Left hindlimb (tissue), 1 donor: ENCODE measurements around the gene CBX2.

Experiments used
- DNase-seq: peaks from one replicate; pipeline ENCODE4 v3.0.0-alpha.2; 2018

CBX2 gene

DNA sequence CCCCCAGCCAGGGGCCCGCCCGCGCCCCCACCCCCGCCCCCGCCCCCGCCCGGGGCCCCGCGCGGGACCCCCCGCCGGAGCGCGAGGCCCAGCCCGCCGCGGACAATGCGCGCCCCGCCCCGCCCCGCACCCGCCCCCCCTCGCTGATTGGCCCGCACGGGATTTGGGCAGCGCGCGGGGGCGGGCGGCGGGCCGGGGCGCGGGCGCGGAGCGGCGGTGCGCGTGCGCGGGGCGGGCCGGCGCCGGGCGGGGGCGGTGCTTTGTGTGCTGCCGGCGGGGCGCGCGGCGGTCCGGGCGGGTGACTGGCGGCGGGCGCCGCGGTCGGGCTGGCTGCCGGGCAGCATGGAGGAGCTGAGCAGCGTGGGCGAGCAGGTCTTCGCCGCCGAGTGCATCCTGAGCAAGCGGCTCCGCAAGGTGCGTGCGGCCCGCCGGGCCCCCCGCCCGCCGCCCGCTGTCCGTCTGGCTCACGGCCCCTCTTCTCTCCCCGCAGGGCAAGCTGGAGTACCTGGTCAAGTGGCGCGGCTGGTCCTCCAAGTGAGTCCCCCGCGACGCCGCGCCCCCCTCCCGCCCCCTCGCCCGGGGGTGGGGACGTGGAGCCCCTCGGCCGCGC, at the start of gene CBX2:
CBX2 (plus strand) TSS at position 255 of the 610 bp plus-strand sequence; CDS start at position 343, 88 bp downstream.
- DNase-seq = peak; percentile 88

GRCh38 chr17:79728169-79728907, 49.6 kb upstream of the CBX2 start:
- peak; percentile 89 for DNase-seq

- DNase-seq = no peak
Observed at GRCh38 chr17:79728908-79729471, 49.0 kb upstream of the CBX2 start.

DNA sequence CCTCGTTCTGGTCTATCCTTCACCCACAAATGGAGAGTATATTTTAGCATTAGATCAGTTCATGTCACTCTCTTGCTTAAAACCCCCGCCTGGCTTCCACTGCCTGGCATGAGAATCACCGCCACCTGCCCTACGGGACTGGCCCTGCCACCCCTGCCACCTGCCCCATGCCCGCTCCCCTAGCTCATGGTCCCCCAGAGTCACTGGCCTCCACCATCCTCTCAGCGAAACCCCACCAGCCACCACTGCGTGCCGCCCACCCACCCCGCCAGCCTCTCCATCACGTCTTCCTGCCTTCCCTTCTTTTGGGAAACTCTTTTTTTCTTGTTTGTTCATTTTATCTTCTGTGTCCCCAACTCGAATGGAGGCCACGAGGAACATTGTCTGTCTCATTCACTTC, 48.2 kb upstream of the CBX2 start:
- DNase-seq = no peak

- DNase-seq = no peak
Observed at GRCh38 chr17:79730437-79730768, 47.5 kb upstream of the CBX2 start.

DNA sequence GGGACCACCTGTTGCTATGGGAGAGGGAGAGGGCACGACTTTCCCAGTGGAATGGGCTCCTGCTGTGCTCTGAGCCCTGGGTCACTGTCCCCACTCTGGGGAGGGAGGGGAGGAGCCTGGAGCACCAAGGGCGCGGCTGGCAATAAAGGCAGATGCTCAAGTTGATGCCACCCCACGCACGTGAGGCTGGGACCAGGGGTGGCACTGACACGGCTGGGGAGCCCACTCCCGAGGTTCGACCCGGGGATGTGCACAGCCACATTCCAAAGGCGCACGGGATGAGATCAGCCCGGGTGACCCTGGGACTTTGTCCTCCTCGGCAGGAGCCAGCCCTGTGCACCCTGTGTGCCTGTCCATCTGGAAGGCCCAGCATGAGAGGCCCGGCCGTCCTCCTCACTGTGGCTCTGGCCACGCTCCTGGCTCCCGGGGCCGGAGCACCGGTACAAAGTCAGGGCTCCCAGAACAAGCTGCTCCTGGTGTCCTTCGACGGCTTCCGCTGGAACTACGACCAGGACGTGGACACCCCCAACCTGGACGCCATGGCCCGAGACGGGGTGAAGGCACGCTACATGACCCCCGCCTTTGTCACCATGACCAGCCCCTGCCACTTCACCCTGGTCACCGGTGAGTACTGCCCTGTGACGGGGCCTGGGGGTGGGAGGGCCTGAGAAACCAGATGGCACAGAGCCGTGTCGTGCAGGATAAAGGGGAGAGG, 47.0 kb upstream of the CBX2 start, which contains the start of gene ENPP7:
ENPP7 (plus strand) TSS at position 175 of the 715 bp plus-strand sequence; CDS start at position 372, 197 bp downstream.
- DNase-seq = no peak

DNA sequence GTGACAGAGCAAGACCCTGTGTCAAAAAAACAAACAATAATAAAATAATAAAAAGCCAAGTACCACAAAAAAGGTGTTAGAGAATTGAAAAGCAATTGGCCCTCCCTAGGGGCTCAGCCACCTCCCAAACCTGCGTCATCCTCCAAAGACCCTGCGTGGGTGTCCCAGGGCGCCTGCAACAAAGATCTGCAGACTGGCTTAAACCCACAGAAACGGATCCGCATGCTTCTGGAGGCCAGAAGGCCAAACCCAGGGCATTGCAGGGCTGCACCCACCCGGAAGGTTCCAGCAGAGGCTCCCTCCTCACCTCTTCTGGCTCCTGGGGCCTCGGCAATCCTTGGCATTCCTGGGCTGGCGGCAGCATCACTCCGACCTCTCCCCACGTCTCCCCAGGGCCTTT, 45.7 kb upstream of the CBX2 start:
- DNase-seq = no peak

DNA sequence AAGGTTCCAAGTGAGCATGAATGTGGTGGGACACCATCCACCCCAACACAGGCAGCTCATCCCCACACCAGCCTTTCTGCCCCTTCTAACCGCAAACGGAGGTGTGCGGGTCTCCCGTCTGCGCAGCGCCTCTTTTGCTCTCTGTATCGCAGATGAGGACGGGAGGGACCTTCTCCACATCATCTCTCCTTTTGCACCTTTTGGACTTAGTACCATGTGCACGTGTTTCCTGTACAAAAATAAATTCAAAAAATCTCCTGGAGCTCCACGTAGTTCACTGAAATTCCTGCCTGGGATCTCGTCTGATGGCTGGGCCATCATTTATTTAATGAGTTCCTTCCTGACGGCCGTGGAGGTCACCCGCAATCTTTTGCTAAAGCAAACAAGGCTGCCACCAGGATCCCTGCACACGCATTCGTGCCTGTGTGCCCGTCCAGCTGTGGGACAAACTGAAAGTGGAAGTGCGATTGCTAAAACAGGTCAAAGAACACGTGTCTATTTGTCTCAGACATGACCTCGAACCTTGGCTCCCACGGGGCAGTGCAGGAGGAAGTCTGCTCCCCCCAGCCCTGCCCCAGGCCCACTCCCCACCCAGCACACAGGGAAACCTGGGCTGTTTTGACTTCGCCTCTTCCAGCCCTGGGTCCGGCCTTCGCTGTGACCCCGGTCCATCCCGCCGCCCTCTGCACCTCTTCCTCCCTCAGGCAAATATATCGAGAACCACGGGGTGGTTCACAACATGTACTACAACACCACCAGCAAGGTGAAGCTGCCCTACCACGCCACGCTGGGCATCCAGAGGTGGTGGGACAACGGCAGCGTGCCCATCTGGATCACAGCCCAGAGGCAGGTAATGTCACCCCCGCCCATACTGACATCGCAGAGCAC, 44.9 kb upstream of the CBX2 start:
- no peak for DNase-seq

- no peak for DNase-seq
Observed at GRCh38 chr17:79733692-79734070, 44.3 kb upstream of the CBX2 start.

DNA sequence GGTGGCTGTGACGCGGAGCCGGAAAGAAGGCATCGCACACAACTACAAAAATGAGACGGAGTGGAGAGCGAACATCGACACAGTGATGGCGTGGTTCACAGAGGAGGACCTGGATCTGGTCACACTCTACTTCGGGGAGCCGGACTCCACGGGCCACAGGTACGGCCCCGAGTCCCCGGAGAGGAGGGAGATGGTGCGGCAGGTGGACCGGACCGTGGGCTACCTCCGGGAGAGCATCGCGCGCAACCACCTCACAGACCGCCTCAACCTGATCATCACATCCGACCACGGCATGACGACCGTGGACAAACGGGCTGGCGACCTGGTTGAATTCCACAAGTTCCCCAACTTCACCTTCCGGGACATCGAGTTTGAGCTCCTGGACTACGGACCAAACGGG, 42.9 kb upstream of the CBX2 start:
- DNase-seq = no peak

DNA sequence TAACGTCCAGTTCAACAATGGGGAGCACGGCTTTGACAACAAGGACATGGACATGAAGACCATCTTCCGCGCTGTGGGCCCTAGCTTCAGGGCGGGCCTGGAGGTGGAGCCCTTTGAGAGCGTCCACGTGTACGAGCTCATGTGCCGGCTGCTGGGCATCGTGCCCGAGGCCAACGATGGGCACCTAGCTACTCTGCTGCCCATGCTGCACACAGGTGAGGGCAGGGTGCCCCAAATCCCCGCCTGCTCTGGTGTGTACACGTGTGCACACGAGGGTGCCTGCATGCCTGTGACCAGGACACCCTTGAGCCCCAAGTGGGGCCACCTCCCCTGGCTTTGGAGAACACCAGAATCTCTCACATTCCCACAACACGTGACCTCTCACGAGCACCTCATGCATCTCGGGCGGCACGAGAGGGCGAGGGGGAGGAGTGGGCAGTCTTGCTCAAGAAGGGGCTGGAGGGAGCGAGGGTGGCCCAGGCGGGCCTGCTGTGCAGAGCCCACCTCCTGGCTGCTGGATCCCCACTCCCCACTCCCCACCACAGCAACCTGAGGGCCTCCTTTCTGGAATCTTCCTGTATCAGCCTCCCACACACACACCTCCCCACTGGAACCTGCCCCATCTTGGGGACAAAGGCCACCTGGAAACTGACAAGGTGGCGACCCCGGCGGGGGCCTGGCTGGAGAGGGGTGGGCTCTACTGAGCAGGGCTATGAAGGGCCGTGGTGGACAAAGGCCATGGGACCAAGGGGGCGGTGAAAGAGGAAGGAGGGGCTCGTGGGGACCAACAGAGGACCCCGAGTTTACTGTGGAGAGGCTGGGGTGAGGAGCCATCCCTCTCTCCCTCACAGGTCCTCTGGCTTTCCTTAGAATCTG, 40.7 kb upstream of the CBX2 start:
- DNase-seq = no peak

- DNase-seq = no peak
Observed at GRCh38 chr17:79737922-79738578, 39.9 kb upstream of the CBX2 start.

GRCh38 chr17:79738643-79739042, 39.3 kb upstream of the CBX2 start:
- no peak for DNase-seq

GRCh38 chr17:79739148-79740062, 38.5 kb upstream of the CBX2 start:
- DNase-seq = no peak

GRCh38 chr17:79740413-79740812, 37.5 kb upstream of the CBX2 start:
- no peak for DNase-seq

GRCh38 chr17:79741401-79741750, 36.6 kb upstream of the CBX2 start:
- DNase-seq = no peak

DNA sequence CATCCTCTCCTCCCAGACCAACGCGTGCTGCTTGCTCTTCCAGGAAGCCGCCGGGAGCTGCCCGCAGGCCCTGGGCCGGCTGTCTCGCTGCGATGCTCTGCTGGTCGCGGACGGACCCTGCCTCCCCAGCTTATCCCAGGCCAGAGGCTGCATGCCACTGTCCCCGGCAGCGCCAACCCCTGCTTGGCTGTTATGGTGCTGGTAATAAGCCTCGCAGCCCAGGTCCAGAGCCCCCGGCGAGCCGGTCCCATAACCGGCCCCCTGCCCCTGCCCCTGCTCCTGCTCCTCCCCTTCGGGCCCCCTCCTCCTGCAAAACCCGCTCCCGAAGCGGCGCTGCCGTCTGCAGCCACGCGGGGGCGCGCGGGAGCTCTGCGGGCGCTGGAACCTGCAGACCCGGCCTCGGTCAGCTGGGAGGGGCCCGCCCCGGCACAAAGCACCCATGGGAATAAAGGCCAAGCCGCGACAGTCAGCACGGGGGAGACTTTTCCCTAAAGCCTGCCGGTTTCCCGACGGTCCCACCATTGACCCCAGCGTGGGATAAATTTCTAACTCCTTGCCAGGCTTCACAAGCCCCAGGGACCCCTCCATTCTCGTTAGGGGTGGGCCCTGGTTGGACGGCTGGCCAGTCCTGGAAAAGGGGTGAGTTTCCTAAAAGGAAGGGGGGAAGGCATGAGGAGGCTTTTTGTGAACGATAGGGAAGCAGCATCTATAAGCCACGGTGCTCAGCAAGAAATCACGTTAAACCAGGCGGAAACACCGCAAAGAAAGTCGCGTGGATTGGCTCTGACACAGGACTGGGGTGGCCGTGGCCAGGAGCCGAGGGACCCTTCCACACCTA, 36.0 kb upstream of the CBX2 start:
- peak; percentile 86 for DNase-seq

DNA sequence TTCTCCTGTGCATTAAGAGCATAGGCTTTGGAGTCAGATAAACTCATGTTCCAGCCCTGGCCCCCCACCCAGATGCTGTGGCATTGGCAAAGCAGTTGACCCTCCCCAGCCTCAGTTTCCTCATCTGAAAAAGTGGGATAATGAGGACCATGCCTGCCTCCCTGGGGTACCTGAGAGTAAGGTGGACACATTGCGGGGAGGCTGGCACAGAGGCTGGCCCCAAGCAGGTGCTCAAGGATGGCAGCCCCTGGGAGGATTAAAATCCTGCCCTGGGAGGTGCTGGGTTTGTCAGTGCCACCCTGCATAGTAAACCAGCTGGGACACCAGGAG, 35.4 kb upstream of the CBX2 start:
- no peak for DNase-seq

DNA sequence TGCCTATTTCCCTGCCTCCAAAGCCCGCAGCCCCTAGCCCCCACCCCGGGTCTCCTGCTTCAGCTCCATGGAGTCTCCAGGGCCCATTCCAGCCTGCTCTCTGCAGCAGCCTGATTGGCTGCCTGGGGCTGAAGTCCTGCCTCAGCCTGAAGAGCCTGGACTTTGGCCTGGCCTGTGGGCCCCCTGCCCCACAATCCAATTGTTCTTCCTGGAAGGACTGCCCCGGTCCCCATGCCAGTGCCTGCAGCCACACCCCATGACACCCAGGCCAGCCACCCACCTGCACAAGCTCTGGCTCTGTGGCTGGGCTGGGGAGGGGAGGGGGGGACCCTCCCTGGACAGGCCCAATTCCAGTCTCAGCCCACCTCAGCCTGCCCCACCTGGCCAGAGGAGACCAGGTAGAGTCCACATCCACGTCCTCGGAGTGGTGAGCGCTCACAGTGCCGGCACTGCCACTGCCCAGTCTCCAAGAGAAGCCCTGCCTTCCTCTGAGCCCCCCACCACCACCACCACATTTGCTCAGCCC, 34.9 kb upstream of the CBX2 start:
- DNase-seq = no peak
